NCI-H82 treated with DMSO at 0.1 percent for 48 hours (cell line): ENCODE measurements around the gene ZNF554.
A peak's percentile ranks its signal among the peaks of the same experiment; 100 is the strongest.

Experiments
- DNase-seq: peaks from one replicate; lab custom pipeline; 2025; ENCODE audit not compliant: unreplicated experiment; lab: John Stamatoyannopoulos, UW

The ZNF554 gene

DNA sequence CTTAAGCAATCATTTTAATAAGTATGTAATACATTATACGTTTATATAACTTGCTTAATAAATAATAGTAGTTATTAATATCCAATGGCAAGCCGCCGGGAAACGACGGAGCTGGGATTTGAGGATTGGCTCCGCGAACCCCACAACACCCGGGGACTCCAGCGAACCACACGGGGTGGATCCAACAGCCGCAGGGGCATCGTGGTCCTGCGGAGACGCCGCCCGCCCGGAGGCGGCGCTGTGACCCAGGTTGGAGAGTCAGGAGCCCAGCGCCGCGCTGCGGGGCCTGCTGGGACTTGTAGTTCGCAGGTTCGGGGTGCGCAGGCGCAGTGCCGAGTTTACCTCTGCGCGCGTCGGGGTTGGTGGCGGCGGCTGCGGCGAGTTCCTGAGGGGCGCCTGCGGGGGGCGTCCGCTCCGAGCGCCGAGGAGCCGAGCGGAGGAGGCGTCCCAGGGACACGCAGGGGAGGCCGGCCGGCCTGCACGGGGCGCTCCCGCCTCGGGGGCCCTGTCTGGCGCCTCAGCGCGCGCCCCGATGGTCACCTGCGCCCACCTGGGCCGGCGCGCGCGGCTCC, at the start of gene ZNF554:
TSS of gene ZNF554 (plus strand) at position 329 of the 572 bp plus-strand sequence. CDS start at position 533, 204 bp downstream.
- peak; percentile 80 for DNase-seq

DNA sequence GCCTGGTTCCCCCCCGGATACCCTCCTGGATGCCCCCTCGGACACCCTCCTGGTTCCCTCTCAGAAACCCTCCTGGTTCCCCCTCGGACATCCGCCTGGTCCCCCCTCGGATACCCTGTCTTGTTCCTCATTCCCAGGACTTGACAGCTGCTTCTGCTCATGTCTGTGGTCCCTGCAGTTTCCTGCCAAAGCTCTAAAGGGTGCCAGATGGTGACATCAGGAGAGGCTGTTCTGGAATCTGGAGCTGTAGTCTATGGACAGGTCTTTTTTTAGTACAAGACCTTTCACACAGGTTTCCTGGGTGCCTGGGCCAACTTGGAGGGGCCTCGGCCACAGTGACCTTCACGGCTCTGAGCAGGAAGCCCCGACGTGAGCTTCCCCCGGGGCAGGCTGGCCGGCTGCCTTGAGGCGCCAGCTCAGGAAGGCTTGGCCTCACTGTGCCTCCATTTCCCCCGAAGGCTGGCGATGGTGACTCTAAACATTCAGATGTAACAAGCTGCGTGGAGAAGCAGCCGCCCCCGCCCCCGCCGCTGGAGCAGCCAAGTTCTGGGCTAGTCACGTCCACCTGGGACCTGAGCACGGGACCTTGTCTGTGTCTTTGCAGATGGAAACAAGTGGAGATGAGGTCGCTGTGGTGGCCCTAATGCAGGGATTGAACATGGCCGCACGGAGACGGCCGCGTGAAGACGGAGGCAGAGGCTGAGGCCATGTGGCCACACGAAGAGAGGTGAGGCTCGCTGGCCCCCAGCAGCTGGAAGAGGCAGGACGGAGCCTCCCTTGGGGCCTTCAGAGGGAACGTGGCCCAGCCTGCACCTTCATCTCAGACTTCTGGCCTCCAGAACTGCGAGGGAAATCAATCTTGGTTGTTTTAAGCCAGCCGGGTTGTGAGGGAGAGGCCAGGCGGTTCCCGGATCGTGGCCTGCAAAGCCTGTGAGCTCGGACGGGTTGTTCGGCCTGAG, 49.3 kb upstream of the ZNF554 start:
- DNase-seq, result no peak

DNA sequence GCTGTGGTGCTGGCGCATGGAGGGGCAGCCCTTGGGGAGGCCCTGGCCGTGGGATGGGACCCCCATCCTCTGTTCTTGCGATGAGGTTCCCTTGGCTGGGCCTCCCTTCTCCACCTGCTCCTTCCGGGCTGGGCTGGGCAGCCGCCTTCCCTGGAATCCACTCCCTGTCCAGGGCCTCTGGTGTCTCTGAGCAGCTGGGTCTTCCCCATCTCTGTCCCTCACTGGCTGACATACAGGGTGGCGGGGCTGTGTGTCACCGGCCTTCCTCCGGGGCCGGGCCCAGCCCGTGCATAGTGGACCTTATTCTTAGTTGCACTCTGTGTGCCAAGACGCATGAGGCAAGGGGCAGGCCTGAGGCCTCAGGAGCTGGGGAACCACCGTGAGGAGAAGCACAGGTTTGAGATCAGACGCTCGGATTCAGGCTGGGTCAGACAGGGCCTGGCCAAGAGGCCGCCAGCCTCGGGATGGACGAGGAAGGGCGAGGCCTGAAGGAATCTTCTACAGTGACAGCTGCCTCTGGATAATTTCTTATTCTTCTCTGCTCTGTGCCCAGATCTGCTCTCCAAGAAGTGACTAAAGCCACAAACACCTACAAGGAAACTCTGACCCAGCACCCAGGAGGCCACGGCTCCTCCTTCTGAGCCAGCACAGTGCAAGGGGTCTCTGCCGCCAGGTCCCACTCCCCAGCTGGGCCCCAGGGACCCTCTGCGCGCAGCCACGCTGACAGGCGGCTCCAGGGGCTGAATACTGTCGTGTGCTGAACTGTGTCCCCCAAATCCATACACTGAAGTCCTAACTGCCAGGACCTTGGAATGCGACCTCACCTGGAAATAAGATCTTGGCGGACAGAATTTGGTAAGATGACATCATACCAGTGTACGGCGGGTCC, 47.6 kb upstream of the ZNF554 start:
- no peak for DNase-seq

DNA sequence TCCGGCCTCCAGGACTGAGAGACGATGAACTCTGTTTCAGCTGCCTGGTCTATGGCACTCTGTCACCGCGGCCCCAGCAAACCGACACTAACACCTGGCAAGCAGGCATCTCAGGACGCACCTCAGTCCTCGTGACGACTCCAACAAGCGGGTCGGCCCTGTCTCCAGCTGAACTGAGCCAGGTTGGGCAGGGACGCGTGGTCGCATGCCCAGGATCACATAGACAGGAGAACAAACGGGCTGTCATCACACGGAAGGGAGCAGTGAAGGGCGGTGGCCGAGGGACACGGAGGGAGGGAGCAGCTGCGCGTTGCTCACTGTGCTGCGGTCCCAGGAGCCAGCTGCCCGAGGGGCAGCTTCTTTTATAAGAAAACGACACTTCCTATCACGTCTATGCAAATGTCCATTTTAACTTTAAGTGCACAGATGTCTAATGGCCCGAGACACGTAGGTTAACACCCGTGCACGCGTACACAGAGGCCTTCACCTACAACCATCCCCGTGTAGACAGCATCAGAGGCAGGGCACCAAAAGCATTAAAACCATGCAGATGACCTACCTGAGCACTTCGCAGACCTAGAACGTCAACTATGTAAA, 45.5 kb upstream of the ZNF554 start:
- DNase-seq, result no peak

DNA sequence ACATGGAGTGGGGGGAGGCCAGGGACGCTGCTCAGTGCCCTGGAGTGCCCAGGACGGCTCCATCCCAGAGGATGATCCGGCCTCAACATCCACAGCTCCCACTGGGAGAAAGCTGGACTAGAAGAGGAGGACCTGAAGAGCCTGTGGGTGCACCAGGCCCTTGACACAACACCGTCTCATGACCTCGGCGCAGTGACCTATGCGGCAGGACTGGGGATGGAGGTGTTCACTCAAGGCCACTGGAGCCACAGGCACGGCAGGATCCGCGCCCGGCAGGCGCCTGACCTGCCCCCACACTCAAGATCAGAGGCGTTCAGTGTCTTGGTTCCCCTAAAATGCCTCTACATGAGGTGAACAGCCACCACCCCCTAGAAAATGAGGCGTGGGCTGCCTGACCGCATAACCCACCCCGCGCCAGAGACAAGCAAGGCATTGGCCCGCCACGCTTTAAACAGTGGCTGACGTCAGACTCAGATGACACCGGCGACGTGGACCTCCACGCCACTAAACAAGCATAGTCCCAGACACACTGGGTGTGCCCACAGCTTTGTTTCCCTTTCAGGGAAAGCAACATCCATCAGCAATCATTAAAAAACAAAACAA, 44.6 kb upstream of the ZNF554 start:
- no peak for DNase-seq

DNA sequence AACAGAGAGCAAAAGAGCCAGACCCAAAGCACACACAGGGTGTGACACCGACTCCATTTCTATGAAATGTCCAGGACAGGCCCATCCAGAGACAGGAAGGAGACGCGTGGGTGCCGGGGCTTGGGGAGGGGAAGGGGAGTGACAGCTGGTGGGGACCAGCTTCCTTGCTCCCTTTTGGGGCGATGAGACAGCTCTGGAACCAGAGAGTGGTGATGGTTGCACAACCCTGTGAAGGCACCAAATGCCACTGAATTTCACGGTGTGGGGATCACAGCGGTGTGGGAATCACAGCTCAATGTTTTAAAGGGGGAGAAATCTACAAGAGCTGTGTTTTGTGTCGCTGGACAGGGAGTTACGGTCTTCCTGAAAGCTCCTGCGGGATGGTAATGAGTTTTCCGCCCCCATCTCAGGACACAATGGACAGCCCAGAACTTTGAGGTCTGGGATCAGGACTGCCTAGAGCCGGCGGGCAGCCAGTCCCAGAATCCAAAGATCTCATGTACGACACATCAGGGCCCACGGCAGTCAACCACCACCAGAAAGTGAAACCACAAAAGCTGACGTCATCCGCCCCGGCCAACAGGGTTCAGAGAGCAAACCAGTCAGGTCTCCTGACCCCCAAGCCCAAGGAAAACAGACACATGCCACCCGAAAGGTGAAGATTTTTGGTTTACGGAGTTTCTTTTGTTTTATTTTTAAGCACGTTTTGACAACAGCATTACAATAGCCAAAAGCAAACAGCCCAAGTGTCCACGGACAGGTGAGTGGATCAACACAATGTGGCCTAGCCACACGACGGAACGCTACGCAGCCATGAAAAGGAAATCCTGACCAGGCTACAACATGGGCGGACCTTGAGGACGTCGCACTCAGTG, 43.9 kb upstream of the ZNF554 start:
- no peak for DNase-seq

DNA sequence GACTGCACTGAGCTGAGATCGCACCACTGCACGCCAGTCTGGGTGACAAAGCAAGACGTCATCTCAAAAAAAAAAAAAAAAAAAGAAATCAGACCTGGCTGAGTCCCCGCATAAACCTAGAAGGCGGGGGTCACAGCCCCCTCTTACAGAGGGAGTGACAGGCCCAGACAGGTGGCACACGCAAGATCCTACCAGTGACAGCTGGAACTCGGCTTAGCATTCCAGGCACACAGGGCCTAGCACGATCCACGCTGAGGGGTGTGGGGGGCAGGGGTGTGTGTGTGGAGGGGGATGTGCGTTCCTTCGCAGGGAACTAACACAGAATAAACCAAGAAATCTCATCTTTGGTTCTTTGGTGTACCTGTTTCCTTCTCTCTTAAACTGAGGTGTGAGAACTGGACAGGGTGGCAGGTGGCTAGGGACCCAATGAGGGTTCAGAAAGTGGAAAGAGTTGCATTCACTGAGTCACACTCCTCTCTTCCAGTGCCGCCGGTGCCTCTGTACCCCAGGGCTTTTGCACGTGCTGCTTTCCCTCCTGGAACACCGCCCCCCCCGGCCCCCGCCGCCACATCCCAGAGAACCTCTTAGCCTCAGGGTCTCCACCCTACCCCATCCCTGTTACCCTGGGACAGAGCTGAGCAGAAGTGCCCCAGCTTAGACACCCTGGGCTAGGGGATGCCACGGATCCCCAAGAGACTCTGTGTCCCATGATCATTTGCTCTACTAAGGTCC, 41.5 kb upstream of the ZNF554 start:
- DNase-seq, result peak; percentile 1

DNA sequence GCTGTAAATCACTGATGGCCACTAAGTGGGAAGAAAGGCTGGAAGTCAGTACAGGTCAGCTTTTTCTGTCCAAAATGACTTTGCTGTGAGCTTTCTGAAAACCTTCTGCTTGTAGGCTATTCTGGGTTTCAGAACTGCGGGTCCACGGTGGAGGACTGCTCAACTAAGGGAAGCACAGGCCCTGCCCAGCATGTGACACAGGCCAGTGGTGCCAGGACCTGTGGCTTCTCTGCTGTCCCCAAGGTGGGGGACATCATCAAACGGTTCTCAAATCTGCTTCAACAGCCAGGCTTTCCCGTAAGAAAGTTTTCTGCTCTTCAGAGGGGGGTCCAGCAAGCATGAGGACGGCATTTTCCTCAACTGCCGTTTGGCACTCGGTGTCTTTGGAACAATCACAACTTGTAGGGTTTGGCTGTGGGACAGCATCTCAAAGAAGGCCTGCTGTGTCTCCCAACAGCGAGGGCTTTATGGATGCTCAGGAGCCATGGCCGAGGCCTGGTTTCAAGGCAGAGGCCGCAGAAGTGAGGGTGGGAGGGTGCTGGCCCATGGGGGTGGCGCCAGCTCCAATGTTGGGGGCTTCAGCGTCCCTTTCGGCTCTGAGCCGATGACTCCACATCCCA, 40.4 kb upstream of the ZNF554 start:
- no peak for DNase-seq

DNA sequence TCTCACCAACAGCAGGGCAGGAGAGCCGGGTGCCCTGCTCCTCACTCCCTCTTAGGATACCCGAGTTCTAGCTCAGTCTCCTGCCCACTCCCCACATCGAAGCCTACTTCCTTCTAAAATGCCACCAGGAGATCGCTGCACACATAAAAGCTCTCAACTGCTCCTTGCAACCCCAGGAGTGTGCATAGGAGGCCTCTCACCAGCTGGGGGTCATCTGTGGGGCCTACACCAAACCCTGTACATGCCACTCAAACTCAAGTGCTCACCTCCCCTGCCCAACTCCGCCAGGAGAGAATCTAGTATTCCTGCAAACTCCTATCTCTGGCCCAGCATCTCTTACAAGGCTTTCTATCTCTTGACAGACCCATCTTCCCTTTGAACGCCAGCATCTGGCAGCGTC, 39.4 kb upstream of the ZNF554 start:
- no peak for DNase-seq

DNA sequence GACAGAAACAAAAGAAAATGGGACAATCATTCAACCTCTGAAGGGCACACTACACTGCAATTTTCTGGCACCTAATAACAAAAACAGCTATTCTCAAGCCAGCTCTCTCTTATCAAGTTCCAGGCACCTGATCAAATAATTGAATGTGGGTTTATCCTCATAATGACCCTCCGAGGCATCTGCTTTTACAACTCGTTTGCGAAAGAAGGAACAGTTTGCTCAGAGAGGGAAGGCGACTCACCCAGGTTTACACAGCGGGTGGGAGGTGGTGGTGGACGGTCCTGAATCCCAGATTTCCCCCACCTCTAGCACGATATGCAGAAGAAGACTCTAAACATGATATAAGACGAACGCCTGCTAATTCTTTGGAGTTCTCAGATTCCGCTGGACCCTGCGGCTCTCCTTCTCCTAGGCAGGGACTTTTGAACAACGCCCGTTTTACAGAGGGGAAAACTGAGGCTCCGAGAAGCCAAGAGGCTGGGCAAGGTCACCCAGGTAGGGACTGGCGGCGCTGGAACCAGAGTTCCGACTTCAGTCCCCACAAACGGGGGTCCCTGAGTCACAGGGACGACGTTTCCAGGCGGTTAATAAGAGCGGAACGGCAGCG, 37.2 kb upstream of the ZNF554 start:
- DNase-seq, result no peak

DNA sequence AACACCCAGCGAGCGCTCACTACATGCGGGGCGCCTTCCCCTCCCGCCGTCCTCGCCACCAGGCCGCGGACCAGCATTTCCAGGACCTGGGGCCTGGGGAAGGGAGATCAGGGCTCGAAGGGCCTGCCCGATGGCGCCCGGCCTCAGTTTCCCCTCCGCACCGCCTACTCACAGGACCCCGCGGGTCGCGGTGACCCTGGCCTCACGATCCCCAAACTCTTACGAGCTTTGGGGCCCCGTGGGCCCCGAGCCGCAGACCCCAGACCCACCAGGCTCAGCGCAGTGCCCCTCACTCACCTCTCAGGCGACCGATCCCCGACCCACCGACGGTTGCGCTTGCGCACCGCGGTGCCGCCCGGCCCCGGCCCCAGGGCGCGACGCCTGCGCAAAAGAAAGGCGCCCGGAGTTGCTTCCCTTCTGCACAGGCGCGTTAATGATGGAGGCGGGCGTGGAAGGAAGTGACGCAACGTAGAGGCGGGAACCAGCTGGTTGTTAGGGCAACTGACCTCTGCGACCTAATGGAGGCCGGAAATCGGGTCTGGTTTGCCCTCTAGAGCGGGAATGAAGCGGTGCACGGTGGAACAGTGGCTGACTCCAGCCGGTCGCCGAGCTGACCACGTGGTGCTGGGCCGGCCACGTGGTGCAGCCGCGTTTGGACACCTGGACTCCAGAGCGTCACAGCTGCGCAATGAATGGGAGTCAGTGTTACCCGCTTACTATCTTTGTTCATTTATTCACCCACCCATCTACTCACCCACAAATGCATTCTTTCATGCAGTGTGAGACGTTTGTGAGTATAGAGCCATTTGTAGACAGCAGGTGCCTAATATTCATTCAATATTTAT, 36.5 kb upstream of the ZNF554 start, which contains the start of gene SGTA:
TSS of gene SGTA (minus strand) at position 338 of the 845 bp plus-strand sequence. CDS start 14,205 bp downstream, outside the sequence.
- peak; percentile 92 for DNase-seq

DNA sequence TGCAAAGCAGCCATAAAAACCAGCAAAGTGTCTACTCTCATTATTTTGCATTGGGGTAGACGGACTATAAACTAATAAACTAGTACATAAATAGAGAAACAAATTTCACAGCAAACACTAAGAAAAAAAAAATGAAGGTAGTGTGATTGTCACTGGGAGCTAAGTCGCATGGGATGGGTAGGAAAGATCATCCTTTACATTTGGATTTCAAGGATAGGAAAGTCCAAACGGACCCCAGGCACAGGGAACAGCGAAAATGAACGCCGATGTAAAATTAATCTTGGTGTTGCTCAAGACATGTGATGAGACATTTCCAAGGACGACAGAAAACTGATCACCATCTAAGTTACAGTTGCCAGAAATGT, 35.9 kb upstream of the ZNF554 start:
- DNase-seq, result no peak

DNA sequence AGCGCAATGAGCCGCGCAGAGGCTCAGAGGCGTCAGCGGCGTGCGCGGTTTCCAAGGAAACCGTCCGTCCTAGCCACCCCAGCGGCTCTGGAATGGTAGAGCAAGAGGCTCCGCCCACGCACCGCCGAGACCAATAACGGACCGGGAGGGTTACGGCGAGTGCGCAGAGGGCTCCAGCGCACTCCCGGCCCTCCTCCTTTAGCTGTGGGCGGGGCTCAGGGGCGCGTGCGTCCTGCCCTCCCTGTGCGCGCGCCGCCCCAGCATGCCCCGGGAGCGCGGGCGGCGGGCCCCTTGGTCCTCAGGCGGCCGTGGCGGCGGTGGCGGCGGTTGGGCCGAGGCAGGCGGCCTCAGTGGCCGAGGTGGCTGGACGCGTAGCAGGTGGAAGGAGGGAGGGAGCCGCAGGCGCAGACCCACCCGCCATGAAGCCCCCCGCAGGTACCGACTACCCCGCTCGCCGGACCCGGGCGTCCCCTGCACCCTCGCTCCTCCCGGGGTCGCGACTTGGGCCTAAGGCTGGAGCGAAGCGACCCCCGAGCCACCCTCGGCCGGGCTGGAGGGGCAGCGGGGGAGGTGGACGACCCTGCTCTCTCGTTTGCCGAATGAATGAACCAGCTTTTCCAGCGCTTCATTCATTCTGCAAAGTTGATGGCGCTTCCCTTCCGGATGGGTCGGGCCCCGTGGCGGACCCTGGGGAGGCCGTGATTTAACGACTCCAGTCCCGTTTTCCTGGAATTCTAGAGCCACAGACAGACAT, 34.2 kb upstream of the ZNF554 start, which contains the start of gene THOP1:
TSS of gene THOP1 (plus strand) at position 260 of the 754 bp plus-strand sequence. CDS start at position 420, 160 bp downstream.
- peak; percentile 87 for DNase-seq

DNA sequence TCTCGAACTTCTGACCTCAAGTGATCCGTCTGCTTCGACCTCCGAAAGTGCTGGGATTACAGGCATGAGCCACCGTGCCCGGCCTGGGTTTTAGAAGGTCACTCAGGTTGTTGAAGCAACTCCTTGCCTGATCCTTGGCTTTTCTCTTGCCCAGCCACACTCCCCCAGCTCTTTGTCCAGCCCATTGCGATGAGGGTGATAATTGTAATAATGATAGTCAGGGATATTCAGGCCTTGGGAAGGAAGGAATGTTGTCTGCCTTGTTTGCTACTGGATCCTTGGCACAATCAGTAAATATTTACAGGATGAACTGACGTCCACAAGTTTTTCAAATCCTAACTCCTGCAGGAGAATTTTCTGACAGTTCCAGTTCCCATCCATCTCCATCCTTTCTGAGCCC, 32.6 kb upstream of the ZNF554 start:
- no peak for DNase-seq

DNA sequence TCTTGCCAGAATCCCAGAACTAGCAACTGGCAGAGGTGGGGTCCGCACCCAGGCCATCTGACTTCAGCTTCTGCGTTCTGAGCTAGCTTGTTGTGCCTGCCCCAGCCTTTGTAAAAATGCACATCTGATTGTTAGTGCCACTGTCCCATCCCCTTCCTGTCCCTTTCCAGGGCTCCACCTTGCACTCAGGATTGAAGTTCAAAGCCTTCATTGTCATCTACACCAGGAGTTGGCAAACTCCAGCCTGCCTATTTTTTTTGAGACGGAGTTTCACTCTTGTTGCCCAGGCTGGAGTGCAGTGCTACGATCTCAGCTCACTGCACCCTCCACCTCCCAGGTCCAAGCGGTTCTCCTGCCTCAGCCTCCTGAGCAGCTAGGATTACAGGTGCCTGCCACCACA, 31.4 kb upstream of the ZNF554 start:
- no peak for DNase-seq

DNA sequence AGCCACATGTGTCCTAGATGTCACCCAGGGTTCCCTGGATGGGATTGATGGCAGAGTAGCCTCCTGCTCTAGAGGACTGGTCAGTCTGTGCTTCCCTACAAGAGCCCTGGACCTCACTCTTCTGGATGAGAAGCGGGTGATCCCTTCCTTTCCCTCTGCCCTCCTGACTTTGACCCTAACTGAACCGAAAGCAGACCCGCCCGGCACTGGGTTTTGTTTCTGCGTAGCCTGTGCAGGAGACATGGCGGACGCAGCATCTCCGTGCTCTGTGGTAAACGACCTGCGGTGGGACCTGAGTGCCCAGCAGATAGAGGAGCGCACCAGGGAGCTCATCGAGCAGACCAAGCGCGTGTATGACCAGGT, 29.5 kb upstream of the ZNF554 start:
- no peak for DNase-seq
